ENCODE data around the gene CCNK.

DNA sequence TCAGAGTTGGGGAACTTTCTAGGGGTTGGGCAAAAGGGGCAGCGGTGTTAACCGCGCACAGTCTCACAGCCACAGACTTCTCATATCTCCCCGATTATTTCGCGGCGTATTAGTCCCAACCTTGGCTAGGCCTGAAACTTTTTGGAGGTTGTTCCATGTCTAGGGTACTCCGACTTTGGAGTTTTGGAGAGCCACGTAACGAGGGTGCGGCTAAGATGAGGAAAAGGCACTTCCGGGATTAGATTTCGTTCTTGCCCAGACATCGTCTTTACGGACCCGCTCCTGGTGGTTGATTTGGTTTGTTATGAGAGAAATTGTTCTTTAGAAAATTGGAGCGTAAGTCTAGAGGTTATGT lies 513 bp downstream of the CCNK start:
- no peak for TF ChIP-seq EZH2 (IDR thresholded peaks at IDR 0.05; ENCODE audit: low read depth)
- TF ChIP-seq, protein P1, sequence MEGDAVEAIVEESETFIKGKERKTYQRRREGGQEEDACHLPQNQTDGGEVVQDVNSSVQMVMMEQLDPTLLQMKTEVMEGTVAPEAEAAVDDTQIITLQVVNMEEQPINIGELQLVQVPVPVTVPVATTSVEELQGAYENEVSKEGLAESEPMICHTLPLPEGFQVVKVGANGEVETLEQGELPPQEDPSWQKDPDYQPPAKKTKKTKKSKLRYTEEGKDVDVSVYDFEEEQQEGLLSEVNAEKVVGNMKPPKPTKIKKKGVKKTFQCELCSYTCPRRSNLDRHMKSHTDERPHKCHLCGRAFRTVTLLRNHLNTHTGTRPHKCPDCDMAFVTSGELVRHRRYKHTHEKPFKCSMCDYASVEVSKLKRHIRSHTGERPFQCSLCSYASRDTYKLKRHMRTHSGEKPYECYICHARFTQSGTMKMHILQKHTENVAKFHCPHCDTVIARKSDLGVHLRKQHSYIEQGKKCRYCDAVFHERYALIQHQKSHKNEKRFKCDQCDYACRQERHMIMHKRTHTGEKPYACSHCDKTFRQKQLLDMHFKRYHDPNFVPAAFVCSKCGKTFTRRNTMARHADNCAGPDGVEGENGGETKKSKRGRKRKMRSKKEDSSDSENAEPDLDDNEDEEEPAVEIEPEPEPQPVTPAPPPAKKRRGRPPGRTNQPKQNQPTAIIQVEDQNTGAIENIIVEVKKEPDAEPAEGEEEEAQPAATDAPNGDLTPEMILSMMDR (conservative IDR thresholded peaks at IDR 0.05): no peak
